Measurements from ENCODE around the gene KRT20. TPM values are rescaled to one million over a fixed set of nuclear protein-coding genes. Genes with fewer than 3 reads are reported as not detected.

Gene KRT20
- total and polyA plus RNA-seq, 2 donors (not counting 3 experiments of a cell fraction or from before 2014, with no cell fraction given) = not detected

DNA sequence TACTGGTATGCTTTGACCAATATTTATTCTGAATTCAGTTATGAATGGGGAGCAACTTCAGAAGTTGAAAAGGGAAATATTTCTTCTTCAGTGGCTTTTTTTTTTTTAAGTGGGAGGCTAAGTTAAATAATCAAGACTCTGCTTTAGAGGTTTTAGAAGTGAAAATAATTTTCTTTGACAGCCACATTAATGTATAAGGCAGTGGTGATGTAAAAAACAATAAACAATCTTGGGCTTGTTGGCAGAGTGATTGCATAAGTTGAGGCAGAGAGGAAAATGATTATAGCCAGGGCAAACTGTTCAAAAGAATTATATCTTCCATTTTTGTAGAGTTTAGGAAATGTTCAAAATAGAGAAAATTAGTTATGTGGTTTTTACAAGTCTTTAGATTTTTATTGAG lies 12.6 kb downstream of the KRT20 start:
- Histone ChIP-seq H3K4me1 (ENCODE audit: control insufficient read depth, extremely low read depth, insufficient read depth, low read length) (no peaks in the 10 kb centered on the region), H4K20me1 (replicated peaks; ENCODE audit: control insufficient read depth, extremely low read depth, insufficient read depth, low read length) (no peaks in the 10 kb centered on the region), H3K36me3 (ENCODE audit: control insufficient read depth in 2 of 2, extremely low read depth in 1 of 2, insufficient read depth in 2 of 2, low read length in 2 of 2) (no peaks in the 10 kb centered on the region), H3K27me3 (ENCODE audit: control insufficient read depth in 2 of 2, insufficient read depth in 2 of 2, low read length in 2 of 2) (peaks cover 9 to 28% of the 10 kb centered on the region in 2 experiments), H3K9me1 (replicated peaks; ENCODE audit: control insufficient read depth, extremely low read depth, insufficient read depth, low read length) (no peaks in the 10 kb centered on the region), H3K79me2 (ENCODE audit: control insufficient read depth, insufficient read depth, low read length) (no peaks in the 10 kb centered on the region), H3K4me3 (replicated peaks in 1 of 3; ENCODE audit: insufficient read depth in 1 of 3, low read depth in 1 of 3, low read length in 3 of 3) (no peak overlapping the region), H3K9me3 (replicated peaks; ENCODE audit: control insufficient read depth, insufficient read depth, low read length) (no peaks in the 10 kb centered on the region), H3K27ac (ENCODE audit: insufficient read depth, low read depth, low read length) (no peak overlapping the region), H3K9ac (replicated peaks; ENCODE audit: extremely low read depth, insufficient read depth, low read length) (no peak overlapping the region), H3K4me2 (ENCODE audit: insufficient read depth, low read length) (no peak overlapping the region), H2AFZ (ENCODE audit: low read depth, low read length) (no peak overlapping the region)
- dilution Hi-C loops (cut with MboI; ENCODE audit: extremely low pct_ligation_motif_present, low sequenced_read_pairs) = no loop called here
- BruUV-seq (replicated peaks) = no TSS peak
- DNase-seq (ENCODE audit: low read depth, low spot score) (no peak), FAIRE-seq (no peak)
- CTCF ChIA-PET = no interaction called here
- TF ChIP-seq, protein P1, sequence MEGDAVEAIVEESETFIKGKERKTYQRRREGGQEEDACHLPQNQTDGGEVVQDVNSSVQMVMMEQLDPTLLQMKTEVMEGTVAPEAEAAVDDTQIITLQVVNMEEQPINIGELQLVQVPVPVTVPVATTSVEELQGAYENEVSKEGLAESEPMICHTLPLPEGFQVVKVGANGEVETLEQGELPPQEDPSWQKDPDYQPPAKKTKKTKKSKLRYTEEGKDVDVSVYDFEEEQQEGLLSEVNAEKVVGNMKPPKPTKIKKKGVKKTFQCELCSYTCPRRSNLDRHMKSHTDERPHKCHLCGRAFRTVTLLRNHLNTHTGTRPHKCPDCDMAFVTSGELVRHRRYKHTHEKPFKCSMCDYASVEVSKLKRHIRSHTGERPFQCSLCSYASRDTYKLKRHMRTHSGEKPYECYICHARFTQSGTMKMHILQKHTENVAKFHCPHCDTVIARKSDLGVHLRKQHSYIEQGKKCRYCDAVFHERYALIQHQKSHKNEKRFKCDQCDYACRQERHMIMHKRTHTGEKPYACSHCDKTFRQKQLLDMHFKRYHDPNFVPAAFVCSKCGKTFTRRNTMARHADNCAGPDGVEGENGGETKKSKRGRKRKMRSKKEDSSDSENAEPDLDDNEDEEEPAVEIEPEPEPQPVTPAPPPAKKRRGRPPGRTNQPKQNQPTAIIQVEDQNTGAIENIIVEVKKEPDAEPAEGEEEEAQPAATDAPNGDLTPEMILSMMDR (IDR thresholded peaks at IDR 0.05; ENCODE audit: extremely low read depth in 1 of 2, insufficient read depth in 1 of 2, low read depth in 1 of 2, low read length in 2 of 2) = no peak
- TF ChIP-seq, protein P2, sequence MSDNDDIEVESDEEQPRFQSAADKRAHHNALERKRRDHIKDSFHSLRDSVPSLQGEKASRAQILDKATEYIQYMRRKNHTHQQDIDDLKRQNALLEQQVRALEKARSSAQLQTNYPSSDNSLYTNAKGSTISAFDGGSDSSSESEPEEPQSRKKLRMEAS (IDR thresholded peaks at IDR 0.05; ENCODE audit: insufficient read depth, insufficient read length) = no peak
- TF ChIP-seq FOS (IDR thresholded peaks at IDR 0.05; ENCODE audit: borderline replicate concordance, insufficient read depth, low read length) (no peak), POLR2A (IDR thresholded peaks at IDR 0.05; ENCODE audit: low read depth, low read length) (no peak), POLR2AphosphoS5 (IDR thresholded peaks at IDR 0.05; ENCODE audit: insufficient read depth, low read depth, low read length) (no peak), GATA2 (IDR thresholded peaks at IDR 0.05; ENCODE audit: insufficient read depth, insufficient read length, low read depth, low read length) (no peak), EZH2 (IDR thresholded peaks at IDR 0.05; ENCODE audit: borderline replicate concordance, low read depth, low read length, severe bottlenecking) (no peak), MYC (IDR thresholded peaks at IDR 0.05; ENCODE audit: low read depth, low read length) (no peak), JUN (IDR thresholded peaks at IDR 0.05; ENCODE audit: borderline replicate concordance, insufficient read depth, insufficient read length, low read depth) (no peak)
- POLR2A ChIA-PET = no interaction called here
- intact Hi-C loops (cut with micrococcal nuclease) = no loop called here

All from endothelial cell of umbilical vein (primary cell).